Kasumi-1 (cell line): ENCODE data around the gene TMEM139.

ENCODE experiments used
- DNase-seq, 2 experiments: peaks; one replicate each; lab custom pipeline; 2025; lab: John Stamatoyannopoulos, UW

Gene TMEM139

DNA sequence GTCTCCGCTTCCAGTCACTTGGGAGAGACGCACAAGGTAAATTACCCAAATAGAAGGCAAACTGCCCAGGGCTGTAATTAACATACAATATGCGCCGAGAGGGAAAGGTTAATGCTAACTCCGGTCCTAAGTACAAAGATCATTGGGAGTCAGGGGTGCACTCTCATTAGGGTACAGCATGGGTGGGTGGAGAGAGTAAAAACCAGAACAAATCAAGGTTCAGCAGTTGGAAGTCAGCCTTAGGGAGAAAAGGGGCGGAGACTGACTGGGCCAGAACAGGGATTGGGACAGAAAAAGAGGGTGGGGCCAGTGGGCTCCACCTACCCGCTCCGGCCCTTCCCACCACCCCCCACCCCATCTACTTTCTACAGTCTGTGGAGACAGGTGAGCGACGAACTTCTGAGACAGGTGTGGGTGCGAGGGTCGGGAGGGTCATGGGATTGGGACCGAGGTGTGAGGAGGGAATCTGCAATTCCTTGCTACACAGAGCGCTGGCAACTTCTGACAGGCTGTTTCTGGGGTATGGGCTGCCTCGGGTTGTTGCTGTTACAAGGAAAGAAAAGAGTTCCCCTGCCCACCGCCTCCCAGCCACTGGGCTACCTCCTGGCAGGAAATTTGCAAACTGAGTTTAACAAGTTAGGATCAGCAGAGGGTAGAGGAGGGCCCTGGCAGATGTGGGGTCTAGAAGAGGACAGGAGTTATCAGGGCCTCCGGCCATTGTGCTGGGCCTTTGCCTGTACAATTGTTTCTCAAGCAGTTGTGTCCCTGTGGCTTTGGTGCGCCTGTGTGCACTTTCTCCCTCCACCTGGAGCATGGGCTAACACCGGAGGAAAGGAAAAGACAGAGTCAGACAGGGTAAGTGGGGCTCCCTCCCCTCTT, at the start of gene TMEM139:
TMEM139 (plus strand) TSS at position 368 of the 879 bp plus-strand sequence. CDS start 1,000 bp downstream, outside the sequence.
- no peak for DNase-seq

DNA sequence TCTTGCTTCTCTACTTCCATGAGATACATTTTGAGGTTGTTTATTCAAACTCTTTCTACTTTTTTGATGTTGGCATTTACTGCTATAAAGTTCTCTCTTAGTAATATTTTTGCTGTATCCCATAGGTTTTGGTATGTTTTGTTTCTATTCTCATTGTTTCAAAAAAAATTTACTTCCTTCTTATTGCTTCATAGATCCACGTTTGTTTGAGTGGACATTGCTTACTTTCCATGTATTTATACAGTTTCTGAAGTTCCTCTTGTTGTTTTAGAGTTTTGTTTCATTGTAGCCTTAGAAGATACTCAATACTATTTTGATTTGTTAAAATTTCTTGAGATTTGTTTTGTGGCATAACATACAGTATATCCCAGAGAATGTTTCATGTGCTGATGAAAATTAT, 49.2 kb upstream of the TMEM139 start:
- DNase-seq, result no peak

DNA sequence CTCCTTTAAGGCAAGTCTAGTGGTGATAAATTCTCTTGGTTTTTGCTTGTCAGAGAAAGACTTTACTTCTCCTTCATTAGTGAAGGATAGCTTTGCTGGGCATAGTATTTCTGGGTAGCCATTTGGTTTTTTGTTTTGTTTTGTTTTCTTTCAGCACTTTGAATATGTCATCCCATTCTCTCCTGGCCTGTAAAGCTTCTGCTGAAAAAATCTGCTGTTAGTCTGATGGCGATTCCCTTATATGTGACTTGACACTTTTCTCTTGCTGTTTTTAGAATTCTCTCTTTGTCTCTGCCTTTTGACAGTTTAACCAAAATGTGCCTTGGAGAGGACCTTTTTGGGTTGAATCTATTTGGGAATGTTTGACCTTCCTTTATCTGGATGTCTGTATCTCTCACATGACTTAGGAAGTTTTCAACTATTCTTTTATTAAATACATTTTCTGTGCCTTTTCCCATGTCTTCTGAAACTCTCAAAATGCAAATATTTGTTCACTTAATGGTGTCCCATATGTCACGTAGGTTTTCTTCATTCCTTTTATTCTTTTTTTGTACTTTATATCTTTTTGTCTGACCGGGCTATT, 48.3 kb upstream of the TMEM139 start:
- DNase-seq, result no peak

GRCh38 chr7:143237366-143237765, 47.4 kb upstream of the TMEM139 start:
- DNase-seq, result no peak

DNA sequence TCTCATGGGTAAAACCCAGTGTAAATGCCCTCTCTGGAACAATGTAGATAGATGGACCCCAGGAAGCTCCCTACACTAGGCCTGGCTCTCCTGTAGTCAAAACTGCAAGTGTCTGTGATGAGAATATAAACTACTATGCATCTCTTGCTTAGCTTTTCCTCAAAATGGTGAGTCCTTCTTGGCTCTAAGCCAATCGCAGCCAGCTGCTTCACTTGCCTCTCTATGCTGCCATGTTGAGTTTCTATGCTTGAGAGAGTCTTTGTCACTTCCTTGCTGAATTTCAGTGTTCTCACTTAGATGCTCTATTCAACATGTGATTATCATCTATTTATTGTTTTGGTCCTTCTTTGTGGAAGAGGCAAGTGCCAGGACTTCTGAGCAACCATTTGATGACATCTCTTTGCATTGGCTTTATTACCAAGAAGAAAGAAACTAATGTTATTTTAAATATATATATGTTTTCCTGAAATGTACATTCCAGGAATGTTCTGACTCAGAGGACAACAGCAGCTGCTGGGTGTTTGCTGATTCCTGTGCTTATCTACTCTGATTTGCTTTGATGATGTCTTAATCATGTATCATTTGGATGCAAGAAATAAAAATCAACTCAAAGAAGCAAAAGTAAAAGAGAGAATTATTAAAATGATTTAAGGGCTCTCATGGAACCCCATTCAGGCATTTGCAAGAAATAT, 46.3 kb upstream of the TMEM139 start:
- DNase-seq, result no peak

DNA sequence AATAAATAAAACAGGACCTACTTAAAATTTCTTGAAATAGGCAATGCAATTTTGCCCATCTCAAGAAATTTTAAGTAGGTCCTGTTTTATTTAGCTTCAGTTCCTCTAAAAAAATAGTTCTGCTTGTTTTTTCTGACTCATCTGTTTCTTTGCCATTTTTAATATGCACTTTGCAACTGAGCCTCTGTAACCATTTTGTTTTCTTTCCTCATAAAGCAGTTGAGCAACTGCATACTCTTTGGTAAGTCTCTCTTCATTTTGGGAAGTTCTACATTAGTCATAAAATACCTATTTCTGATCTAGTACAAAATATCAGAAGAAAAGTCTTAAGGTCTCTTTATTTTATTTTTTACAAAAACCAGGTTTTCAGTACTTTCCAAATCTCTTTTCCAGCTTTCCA, 44.9 kb upstream of the TMEM139 start:
- DNase-seq, result peak; percentile 25 to 42

DNA sequence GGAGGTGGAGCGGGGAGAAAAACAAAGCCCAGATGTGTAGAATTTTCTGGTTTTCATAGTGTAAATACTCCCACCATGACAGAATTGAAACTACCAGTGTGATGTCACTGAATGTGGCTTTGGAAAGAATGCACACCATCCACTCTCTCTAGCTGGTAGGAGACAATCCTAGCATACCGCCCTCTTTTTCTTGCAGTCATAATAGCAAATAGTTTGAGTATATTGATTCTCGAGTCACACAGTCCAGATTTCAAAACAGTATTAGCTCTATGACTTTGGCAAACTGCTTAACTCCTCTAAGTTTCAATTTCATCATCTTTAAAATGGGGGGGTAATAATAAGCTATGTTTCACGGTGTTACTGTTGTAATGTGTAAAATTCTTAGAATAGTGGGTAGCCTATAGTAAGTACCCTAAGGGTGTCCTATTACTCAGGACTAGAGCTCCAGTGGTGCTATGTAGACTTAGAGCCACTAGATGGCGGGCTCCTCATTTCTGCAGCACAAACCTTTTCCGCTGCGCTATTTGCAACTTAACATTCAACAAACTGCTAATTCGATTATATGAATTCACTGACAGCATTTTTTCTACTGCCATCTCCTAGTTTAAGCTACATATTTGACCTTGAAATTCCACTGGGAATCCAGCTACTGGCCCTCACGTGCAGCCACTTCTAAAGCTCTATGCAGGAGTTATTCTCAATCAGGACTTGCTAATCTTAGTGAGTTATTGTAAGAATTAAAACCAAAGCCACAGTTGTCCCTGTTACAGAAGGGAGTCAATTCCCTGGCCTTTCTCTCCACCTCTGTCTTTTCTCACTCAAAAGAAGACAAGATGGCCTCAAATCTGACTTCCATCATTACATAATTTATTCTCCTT, 44.2 kb upstream of the TMEM139 start:
- peak; percentile 87 to 89 for DNase-seq

DNA sequence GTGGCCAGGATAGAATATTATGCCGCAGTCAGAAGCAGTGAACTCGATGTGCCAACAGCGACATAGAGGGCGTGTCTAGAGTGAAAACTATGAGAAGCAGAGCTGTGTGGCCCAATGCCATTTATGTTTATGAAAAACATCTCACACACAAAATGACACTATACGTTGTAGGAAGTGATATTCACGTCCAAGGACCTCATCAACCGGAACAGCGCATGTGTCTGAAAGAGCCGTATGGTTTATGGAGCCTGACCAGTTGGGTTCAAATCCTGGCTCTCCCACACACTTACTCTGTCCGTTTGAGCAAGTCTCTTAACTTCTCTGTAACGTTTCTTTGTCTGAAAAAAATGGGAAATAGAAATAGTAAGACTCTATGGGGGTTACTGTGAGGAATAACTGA, 42.5 kb upstream of the TMEM139 start:
- no peak for DNase-seq

DNA sequence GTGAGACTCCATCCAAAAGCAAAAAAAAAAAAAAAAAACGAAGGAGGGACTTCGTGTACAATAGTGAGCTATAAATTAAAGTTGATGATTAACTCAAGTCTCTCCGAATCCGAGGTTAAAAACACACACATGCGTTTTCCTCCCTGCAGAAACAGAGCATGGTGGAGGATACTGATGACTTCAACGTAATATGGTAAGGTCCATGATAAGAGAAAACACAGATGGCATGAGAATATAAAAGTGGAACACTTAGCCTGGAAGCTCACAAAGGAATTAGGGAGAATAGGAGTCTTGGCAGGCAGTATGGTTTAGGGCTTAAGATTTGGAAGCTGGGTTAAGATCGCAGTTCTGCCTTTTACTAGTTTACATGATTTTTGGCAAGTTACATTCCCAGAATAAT, 41.6 kb upstream of the TMEM139 start:
- DNase-seq, result no peak

- no peak for DNase-seq
Measured at GRCh38 chr7:143243614-143244013, 41.1 kb upstream of the TMEM139 start.

DNA sequence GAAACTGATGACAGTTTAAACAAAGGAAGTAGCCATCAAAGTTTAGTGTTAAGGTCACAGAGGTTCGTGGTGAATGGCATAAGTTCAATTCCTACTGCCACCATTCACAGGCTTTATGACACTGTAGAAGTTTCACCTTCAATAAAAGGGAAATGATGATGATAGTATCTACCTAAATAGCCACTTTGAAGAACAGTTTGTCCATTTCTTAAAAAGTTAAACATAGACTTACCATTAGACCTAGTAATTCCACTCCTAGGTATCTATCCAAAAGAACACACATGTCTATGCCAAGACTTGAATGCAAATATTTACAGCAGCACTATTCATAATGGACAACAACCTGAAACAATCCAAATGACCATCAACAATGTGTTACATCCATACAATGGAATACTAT, 40.4 kb upstream of the TMEM139 start:
- DNase-seq, result no peak

DNA sequence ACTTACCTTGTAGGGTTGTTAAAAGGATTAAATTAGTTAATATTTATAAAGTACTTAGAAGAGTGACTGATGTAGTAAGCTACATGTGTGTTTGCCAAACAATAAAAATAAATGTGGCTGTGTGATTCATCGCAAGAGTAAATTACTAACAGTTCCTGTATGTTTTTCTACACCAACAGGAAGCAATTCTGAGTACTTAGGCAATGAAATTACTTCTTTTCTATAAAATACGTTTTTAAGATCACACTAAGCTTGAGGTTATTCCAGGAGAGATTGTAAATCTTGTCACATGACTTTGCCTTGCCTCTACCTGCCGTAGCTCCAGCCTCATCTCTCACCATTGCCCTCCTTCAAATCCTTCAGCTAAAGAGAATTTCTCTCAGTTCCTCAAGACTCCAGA, 39.6 kb upstream of the TMEM139 start:
- no peak for DNase-seq

- no peak for DNase-seq
Measured at GRCh38 chr7:143247372-143247771, 37.4 kb upstream of the TMEM139 start.

GRCh38 chr7:143248761-143249354, 35.9 kb upstream of the TMEM139 start:
- DNase-seq, result no peak

DNA sequence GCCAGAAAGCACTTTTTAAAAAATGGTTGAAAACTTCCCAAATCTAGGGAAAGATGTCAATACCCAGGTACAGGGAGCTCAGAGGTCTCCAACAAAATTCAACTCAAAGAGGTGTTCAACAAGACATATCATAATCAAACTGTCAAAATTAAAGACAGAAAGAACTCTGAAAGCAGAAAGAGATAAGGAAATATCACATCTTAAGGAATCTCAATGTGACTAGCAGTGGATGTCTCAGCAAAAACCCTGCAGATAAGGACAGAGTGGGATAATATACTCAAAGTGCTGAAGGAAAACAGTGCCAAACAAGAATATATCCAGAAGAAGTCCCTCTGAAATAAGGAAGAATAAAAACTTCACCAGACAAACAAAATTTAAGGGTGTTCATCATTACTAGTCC, 34.6 kb upstream of the TMEM139 start:
- DNase-seq, result no peak

DNA sequence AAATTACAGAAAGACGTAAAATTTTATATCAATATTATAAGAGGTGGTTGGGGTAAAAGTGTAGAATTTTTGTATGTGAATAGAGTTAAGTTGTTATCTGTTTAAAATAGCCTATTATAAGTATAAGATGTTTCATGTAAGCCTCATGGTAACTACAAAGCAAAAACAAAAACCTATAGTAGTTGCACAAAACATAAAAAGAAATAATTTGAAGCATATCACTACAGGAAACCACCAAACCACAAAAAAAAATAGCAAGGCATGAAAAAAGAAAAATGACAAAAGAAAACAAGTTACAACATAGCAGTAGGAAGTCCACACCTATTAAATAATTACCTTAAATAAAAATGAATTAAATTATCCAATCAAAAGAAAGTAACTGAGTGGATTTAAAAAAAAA, 33.9 kb upstream of the TMEM139 start:
- no peak for DNase-seq

DNA sequence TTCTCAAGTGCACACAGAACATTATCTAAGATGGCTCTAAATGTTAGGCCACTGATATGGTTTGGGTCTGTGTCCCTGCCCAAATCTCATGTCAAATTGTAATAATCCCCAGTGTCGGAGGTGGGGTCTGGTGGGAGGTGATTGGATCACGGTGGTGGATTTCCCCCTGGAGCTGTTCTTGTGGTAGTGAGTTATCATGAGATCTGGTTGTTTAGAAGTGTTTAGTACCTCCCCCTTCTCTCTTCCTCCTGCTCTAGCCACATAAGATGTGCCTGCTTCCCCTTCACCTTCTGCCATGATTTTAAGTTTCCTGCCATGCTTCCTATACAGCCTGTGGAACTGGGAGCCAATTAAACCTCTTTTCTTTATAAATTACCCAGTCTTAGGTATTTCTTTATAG, 32.8 kb upstream of the TMEM139 start:
- DNase-seq, result peak in 1 of 2 experiments; percentile 16

DNA sequence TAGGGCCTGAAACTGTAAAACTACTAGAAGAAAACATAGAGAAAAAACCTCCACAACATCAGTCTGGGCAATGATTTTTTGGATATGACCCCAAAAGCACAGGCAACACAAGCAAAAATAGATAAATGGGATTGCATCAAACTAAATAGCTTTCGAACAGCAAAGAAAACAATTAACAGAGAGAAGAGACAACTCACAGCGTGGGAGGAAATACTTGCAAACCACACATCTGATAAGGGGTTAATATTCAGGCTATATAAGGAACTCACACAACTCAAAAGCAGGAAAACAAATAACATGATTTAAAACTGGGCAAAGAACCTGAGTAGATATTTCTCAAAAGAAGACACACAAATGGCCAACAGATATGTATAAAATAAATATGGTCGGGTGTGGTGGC, 29.2 kb upstream of the TMEM139 start:
- no peak for DNase-seq

DNA sequence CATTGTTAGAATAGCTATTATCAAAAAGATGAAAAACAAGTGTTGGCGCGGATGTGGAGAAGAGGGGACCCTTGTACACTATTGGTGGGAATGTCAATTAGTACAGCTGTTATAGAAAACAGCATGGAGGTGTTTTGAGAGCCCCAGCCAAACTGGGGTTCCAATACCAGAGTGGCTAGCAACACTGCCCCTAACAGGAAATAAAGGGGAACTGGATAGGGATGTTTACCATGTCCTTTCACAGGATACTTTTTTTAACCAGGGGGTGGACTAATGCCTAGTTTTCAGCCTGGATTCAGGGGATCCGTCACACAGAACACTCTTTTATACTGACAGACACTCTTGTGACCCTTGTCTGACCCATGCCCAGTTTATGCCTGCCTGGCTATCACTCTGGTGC, 28.4 kb upstream of the TMEM139 start:
- peak; percentile 17 to 19 for DNase-seq

GRCh38 chr7:143256932-143257331, 27.8 kb upstream of the TMEM139 start:
- no peak for DNase-seq

- DNase-seq, result no peak
Measured at GRCh38 chr7:143257501-143257900, 27.3 kb upstream of the TMEM139 start.

DNA sequence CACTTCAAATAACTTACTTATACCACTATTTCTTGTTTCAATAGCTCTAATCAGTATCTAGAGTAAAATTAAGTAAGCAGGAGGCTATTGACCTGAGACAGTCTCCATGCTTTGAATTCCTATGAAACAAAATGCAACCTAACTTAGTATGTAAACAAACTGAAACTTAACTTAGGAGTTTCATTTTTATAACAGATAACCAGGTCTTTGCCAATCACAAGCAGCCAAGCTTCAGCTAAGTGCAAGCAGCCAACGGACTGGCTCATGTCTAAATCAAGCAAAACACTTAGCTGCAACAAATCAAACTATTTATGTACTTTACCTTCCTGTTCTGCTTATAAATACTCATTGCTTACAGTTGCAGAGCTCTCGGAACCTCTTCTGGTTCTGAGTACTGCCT, 25.9 kb upstream of the TMEM139 start:
- DNase-seq, result no peak
